ENCODE results near the gene INO80B.
"Not testable (repeated sequence)": the region's sequence is repeated elsewhere in the genome, so short reads cannot be mapped to it uniquely, and the experiment has no call there.

The INO80B gene
- total RNA-seq, result 0.75 reads per million

DNA sequence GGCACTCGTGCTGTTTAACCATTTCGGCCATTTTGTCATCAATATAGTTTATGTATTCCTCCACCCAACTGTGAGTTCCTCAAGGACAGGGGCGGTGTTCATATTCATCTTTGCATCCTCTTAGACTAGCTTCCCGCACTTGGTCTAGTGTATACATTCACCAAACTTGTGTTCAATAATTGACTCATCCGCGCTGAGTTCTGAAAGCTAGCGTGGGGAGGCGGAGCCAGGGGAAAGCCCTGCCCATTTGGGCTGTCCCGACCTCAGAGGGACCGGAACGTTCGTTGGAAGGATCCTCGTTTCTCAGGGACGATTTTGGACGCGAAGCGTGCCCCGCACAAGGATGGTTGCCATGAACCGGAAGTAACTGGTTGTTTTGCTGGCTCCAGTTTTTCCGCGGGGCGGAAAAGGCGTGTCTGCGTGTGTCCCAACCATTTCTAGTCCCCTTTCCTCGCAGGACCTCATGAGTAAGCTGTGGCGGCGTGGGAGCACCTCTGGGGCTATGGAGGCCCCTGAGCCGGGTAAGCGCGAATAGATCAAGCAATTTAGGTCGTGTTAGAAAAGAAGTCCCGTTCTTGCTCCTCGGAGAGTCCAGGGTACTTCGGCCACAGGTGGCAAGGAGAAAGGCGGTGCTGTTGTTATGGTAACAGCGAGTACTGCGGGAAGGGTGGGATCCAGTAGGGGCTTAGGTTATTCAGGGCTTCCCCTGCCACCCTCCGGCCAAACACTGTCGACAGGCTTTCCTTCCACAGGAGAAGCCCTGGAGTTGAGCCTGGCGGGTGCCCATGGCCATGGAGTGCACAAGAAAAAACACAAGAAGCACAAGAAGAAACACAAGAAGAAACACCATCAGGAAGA lies at the start of gene INO80B:
TSS of gene INO80B (plus strand) at position 434 of the 858 bp plus-strand sequence. CDS start at position 464, 30 bp downstream.
- peak; percentile 95 for DNase-seq

DNA sequence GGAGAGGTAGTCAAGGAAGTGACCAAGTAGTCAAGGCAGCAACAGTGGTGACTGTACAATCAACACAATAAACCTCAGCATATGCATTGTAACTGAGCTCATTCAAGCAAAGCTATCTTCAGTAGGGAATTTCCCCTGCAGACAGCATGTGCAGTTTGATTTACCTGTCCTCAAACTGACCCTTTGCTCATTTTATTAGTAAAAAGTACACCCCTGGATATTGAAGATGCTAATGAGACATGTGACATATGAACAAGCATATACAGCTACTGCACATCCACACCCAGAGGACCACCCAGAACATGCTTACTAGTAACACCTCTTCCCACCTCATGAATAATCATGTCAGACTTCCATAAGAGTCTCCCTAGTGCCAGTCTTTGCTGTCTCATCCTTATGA lies 48.9 kb upstream of the INO80B start:
- no peak for DNase-seq

DNA sequence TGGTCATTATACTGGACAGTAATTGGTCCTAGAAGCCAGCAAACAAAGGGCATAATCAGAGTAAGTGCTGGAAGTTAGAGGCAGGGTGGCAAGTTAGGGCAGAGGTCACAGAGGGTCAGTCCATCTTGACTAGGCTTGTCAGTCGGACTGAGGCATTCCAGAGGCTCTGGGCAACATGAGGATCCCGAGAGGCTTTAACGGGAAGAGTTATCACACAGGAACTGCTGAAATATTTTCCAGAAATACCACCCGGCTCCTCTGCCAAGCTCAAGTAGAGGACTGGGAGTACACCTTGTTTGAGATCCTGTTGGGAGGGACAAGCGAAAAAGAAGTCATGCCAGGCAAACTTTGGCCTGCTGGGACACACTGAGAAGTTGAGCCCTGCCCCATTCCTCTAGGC lies 47.2 kb upstream of the INO80B start:
- no peak for DNase-seq

DNA sequence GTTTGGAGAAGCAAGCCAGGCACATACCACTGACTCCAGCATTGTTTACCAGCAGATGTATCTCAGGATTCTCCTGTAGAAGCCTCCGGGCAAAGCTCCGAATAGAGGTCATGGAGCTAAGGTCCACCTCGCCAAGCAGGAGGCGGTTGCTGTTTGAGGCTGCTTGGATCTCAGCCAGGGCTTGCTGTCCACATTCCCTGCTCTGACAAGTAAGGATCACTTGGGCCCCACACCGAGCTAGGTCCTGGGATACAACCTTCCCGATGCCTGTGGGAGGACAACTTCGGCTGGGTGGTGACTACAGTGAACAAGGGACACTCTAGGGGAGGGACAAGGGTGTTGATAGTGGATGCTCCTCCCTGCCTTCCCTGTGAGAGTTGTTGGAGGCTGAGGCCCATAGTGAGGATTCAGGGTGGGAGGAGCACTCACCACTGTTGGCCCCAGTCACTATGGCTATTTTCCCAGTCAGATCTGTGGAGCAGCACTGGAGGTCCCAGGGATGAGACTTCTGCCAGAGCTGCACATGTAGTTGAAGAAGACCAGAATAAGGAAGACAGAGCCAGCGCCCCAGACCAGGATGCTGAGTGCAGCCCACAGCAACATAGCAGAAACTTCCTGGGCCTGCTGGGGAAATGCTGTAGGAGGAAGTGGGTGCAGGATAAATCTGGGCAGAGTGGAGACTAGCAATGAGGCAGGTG lies 41.7 kb upstream of the INO80B start:
- DNase-seq, result no peak

- DNase-seq, result no peak
These were observed 40.4 kb upstream of the INO80B start for GRCh38 chr2:74414441-74414840.

- no peak for DNase-seq
These were observed 39.8 kb upstream of the INO80B start for GRCh38 chr2:74414881-74415761.

GRCh38 chr2:74415762-74416395 lies 39.0 kb upstream of the INO80B start:
- no peak for DNase-seq

GRCh38 chr2:74416778-74417177 lies 38.1 kb upstream of the INO80B start:
- DNase-seq, result no peak

DNA sequence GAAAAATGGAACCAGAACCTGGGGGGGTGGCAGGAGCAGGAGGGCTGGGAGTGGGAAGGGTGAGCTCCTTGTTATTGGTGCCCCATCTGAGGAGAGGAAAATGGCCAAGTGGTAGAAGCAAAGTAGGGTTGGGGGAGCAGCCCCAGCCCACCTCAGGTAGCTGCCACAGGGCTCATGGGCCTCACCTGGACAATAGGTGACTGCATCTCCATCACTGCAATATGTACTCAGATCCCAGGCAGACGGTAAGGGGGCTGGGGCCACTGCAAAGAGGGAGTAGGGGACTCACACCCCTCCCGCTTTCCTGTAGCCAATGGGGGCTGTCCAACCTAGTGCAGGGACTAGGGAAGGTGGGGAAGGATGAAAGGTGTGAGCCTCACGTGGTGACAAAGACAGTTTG lies 37.7 kb upstream of the INO80B start:
- DNase-seq, result no peak

GRCh38 chr2:74417763-74418162 lies 37.1 kb upstream of the INO80B start:
- no peak for DNase-seq

- DNase-seq, result no peak
These were observed 36.6 kb upstream of the INO80B start for GRCh38 chr2:74418312-74418711.

DNA sequence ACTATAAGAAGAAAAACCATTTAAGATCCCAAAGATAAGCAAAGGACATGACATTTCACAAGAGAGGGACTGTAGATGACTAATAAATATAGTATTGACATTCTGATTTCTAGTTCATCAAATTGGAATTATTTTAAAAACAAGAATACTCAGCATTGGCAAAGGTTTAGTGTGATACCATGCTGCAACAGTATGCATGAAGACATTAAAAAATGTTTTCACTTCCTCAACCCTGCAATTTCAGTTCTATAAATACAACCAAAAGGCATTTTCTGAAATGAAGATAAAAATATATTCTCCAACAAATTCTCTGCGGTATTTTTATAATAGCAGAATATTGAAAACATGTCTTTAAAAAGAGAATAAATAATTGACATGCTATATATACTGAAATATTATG lies 35.5 kb upstream of the INO80B start:
- no peak for DNase-seq

- no peak for DNase-seq
These were observed 34.9 kb upstream of the INO80B start for GRCh38 chr2:74420006-74420405.

GRCh38 chr2:74420443-74421103 lies 34.3 kb upstream of the INO80B start:
- DNase-seq, result not testable (repeated sequence)

- DNase-seq, result peak; percentile 90
These were observed 33.5 kb upstream of the INO80B start, which contains the start of the genes C2orf81 and WDR54 for GRCh38 chr2:74421221-74421870. TSS of gene C2orf81 (minus strand) at chr2:74421619. CDS start at chr2:74421560, 59 bp downstream. TSS of gene WDR54 (plus strand) at chr2:74421730. CDS start at chr2:74422154, 424 bp downstream.

- no peak for DNase-seq
These were observed 31.4 kb upstream of the INO80B start for GRCh38 chr2:74423231-74424095.

- no peak for DNase-seq
These were observed 30.5 kb upstream of the INO80B start for GRCh38 chr2:74424139-74424992.

GRCh38 chr2:74424995-74425406 lies 29.9 kb upstream of the INO80B start:
- DNase-seq, result no peak

DNA sequence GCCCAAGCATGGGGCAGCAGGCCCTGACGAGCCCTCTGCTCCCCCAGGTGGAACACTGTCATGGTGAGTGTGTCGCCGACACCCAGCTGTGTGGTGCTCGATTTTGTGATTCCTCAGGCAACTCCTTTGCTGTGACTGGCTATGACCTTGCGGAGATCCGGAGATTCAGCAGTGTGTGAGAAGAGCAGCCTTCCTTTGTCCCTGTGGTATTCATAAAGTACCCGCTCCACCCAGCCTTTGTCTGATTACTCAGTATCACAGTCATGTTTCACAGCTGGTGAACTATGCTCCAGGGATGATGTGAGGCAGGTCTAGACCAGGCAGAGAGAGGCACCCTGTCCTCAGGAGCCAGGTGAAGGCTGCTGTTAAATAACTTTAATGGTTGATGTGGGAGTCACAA lies 29.4 kb upstream of the INO80B start:
- no peak for DNase-seq

Measured in effector CD4-positive, alpha-beta T cell (primary cell).